Brain microvascular endothelial cell (primary cell): ENCODE data around the gene STRAP.
A peak's percentile ranks its signal among the peaks of the same experiment; 100 is the strongest.

Experiments
- DNase-seq: peaks from one replicate; pipeline ENCODE4 v3.0.0-alpha.2; 2020
- H3K27ac ChIP-seq: fragments of 250-450 bp; sonication (Bioruptor Pico); 2 replicates; pipeline ENCODE4 v1.5.1; 2020; ENCODE audit warnings: mild to moderate bottlenecking, moderate library complexity
- H3K27me3 ChIP-seq: fragments of 250-450 bp; sonication (Bioruptor Pico); replicated peaks from 2 replicates; pipeline ENCODE4 v1.5.1; 2020; ENCODE audit warnings: mild to moderate bottlenecking
- H3K36me3 ChIP-seq: fragments of 250-450 bp; sonication (Bioruptor Pico); replicated peaks from 2 replicates; pipeline ENCODE4 v1.5.1; 2020; ENCODE audit warnings: mild to moderate bottlenecking
- H3K4me3 ChIP-seq: 2 replicates; pipeline ENCODE4 v1.5.1; 2011; ENCODE audit warnings: low read depth, mild to moderate bottlenecking, control low read depth, low read length, moderate library complexity
- in situ Hi-C: cut with HindIII; loops from 2 replicates; pipeline ENCODE4 v1.10.0; 2017; ENCODE audit warnings: low sequenced_read_pairs, low pct_ligation_motif_present
- TF ChIP-seq, protein P1 (sequence below): IDR thresholded peaks from 2 replicates; pipeline ENCODE4 v1.5.1; 2011; ENCODE audit warnings: low read depth, mild to moderate bottlenecking, moderate library complexity, low read length, control low read depth, inconsistent platforms; ENCODE audit errors: missing control alignments

The STRAP gene

GRCh38 chr12:15853877-15854276 is 28.3 kb upstream of the STRAP start:
- H3K36me3 ChIP-seq, result no peaks in the 10 kb centered on the region
- no peaks in the 10 kb centered on the region for H3K27me3 ChIP-seq
- H3K4me3 ChIP-seq, result no peak overlapping the region
- in situ Hi-C loops, result no loop called here
- H3K27ac ChIP-seq, result no peak overlapping the region
- TF ChIP-seq, protein P1, sequence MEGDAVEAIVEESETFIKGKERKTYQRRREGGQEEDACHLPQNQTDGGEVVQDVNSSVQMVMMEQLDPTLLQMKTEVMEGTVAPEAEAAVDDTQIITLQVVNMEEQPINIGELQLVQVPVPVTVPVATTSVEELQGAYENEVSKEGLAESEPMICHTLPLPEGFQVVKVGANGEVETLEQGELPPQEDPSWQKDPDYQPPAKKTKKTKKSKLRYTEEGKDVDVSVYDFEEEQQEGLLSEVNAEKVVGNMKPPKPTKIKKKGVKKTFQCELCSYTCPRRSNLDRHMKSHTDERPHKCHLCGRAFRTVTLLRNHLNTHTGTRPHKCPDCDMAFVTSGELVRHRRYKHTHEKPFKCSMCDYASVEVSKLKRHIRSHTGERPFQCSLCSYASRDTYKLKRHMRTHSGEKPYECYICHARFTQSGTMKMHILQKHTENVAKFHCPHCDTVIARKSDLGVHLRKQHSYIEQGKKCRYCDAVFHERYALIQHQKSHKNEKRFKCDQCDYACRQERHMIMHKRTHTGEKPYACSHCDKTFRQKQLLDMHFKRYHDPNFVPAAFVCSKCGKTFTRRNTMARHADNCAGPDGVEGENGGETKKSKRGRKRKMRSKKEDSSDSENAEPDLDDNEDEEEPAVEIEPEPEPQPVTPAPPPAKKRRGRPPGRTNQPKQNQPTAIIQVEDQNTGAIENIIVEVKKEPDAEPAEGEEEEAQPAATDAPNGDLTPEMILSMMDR, result no peak
- DNase-seq, result no peak

DNA sequence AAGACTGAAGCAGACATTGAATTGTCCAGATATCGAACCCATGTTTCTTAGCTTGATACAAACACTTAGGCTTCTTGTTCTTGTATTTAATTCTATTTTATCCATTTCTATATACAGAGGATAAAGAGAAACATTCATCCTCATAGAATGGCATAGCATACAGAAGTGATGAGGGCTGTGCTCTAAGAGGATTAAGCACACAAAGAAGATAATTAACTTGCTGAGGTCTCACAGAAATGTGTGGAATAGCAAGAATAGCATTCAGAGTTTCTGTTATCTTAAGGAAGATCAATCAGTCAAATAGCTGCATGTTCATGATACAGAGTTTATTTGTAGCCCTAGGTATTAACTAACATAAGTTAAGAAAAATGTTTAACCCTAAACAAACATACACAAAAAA is 27.3 kb upstream of the STRAP start:
- Histone ChIP-seq H3K27ac (no peak overlapping the region), H3K36me3 (no peaks in the 10 kb centered on the region), H3K27me3 (no peaks in the 10 kb centered on the region), H3K4me3 (no peak overlapping the region)
- DNase-seq, result no peak
- in situ Hi-C loops, result no loop called here
- TF ChIP-seq, protein P1, result no peak

GRCh38 chr12:15855646-15856045 is 26.5 kb upstream of the STRAP start:
- H3K4me3 ChIP-seq, result no peak overlapping the region
- H3K36me3 ChIP-seq, result no peaks in the 10 kb centered on the region
- in situ Hi-C loops, result no loop called here
- H3K27ac ChIP-seq, result peak overlapping the region; percentile 66
- H3K27me3 ChIP-seq, result no peaks in the 10 kb centered on the region
- TF ChIP-seq, protein P1, result no peak
- no peak for DNase-seq

DNA sequence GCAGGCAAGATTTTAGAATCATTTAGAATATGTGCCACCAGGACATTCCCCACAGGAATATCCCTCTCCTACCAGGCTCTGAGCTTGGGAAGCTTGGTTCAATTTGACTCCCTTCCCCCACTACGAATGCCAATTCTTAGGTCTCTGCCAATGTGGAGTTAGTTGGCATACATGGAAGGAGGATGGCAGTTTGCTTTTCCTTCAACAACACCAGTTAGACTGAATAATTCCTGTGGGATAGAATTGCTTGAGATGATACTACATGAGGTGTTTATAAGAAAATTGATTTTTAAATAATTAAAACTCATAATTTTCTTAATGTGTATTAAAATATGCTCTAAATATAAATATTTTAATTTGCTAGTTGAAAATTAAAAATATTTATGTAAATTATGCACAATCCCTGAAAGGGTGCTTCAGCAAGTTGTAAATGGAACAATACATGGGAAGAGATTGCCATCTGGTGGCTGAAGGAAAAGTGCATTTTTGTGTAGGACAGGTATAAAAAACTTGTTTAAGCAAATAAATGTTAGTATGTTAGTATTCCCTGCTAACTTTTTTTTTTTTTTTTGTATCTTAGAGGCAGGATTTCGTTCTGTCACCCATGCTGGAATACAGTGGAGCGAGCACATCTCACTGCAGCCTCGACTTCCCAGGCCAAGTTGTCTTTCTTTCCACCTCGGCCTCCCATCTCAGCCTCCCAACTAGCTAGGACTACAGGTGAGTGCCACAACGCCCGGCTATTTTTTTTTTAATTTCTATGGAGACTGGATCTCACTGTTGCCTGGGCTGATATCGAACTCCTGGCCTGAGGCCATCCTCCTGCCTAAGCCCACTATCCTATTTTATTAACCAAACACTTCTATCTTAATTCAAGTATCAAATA is 25.8 kb upstream of the STRAP start:
- Histone ChIP-seq H3K36me3 (no peaks in the 10 kb centered on the region), H3K4me3 (no peak overlapping the region), H3K27ac (peak overlapping the region; percentile 66), H3K27me3 (no peaks in the 10 kb centered on the region)
- in situ Hi-C loops, result no loop called here
- TF ChIP-seq, protein P1, result peak; percentile 61
- peak; percentile 79 for DNase-seq

DNA sequence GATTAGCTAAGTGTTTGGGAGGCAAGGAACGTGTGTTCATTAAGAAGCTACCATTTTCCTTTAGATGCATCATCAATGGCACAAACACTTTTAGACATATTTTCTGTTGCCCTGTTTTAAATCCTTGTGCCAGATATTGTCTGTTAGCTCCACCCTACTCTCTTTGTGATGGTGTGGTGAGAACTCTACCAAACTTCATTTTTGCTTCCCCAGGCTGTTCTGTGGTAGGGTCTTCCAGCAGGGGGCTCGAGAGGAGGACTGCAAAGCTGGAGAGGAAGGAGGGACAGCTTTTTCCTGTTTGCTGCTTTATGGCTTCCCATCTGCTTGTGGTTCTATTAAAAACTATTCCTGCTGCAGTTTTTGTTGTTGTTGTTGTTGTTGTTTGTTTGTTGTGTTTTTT is 23.8 kb upstream of the STRAP start:
- DNase-seq, result no peak
- TF ChIP-seq, protein P1, result peak; percentile 46
- no peak overlapping the region for H3K27ac ChIP-seq
- H3K27me3 ChIP-seq, result no peaks in the 10 kb centered on the region
- in situ Hi-C loops, result no loop called here
- no peaks in the 10 kb centered on the region for H3K36me3 ChIP-seq
- no peak overlapping the region for H3K4me3 ChIP-seq
